Measurements from ENCODE around the gene KDELR1. TPM values are rescaled to one million over a fixed set of nuclear protein-coding genes. Genes with fewer than 3 reads are reported as not detected.

The KDELR1 gene
- total and polyA plus RNA-seq, 9 of the 15 experiments (the other 6 are each of a cell fraction or from before 2014, with no cell fraction given): 6.1 to 165 (median 58.5) TPM

GRCh38 chr19:48418317-48419064 is 27.1 kb upstream of the KDELR1 start (continued):
- no peak for TF ChIP-seq ATF3 (IDR thresholded peaks at IDR 0.05)
- no peak for TF ChIP-seq ATF3 (CRISPR knock-in tag; conservative IDR thresholded peaks at IDR 0.05)
- TF ChIP-seq ZNF699 (CRISPR knock-in tag; IDR thresholded peaks at IDR 0.05; ENCODE audit: insufficient replicate concordance): no peak
- TF ChIP-seq PCBP2 (IDR thresholded peaks at IDR 0.05; ENCODE audit: low read depth, low read length, poor library complexity, severe bottlenecking): no peak
- TF ChIP-seq SIX5 (IDR thresholded peaks at IDR 0.05; ENCODE audit: borderline replicate concordance in 1 of 2, insufficient read depth in 1 of 2, low read depth in 1 of 2, low read length in 2 of 2): no peak
- TF ChIP-seq HOXB6 (CRISPR knock-in tag; IDR thresholded peaks at IDR 0.05; ENCODE audit: borderline replicate concordance): no peak
- no peak for TF ChIP-seq ZBTB11 (CRISPR knock-in tag; IDR thresholded peaks at IDR 0.05)
- no peak for TF ChIP-seq ZNF707 (CRISPR knock-in tag; conservative IDR thresholded peaks at IDR 0.05)
- TF ChIP-seq HDAC3 (IDR thresholded peaks at IDR 0.05; ENCODE audit: borderline replicate concordance, partially characterized antibody): no peak
- TF ChIP-seq BACH1 (tag; IDR thresholded peaks at IDR 0.05): no peak
- no peak for TF ChIP-seq ZNF274 (IDR thresholded peaks at IDR 0.05; ENCODE audit: borderline replicate concordance, low read depth, low read length)
- peak in 1 of 2 experiments; percentile 61; a peak in 1 of 4 replicates for TF ChIP-seq RCOR1 (IDR thresholded peaks at IDR 0.05; ENCODE audit: borderline replicate concordance in 1 of 2, low read depth in 2 of 2, low read length in 2 of 2)
- TF ChIP-seq ETS1 (conservative IDR thresholded peaks at IDR 0.05; ENCODE audit: control insufficient read depth, low read depth, low read length): no peak
- TF ChIP-seq MBD2 (IDR thresholded peaks at IDR 0.05; ENCODE audit: borderline replicate concordance, low read depth): no peak
- TF ChIP-seq POLR2H (tag; IDR thresholded peaks at IDR 0.05; ENCODE audit: low read depth): no peak
- TF ChIP-seq MYBL2 (IDR thresholded peaks at IDR 0.05; ENCODE audit: low read depth): no peak
- no peak for TF ChIP-seq MYBL2 (CRISPR knock-in tag; IDR thresholded peaks at IDR 0.05; ENCODE audit: borderline replicate concordance)
- no peak for TF ChIP-seq MLX (CRISPR knock-in tag; conservative IDR thresholded peaks at IDR 0.05)
- TF ChIP-seq CBFA2T3 (IDR thresholded peaks at IDR 0.05): no peak

Data from K562 (cell line).